Liver (tissue), 9 donors: ENCODE data around the gene SAMD4A. TPM values are rescaled to one million over a fixed set of nuclear protein-coding genes. Genes with fewer than 3 reads are reported as not detected.

Experiments used
- DNase-seq: peaks from one replicate; pipeline ENCODE4 v3.0.0-alpha.2; 2017; ENCODE audit warnings: low spot score
- H3K27ac ChIP-seq, 2 donors: one replicate each; pipeline ENCODE4 v1.7.0; 2013; ENCODE audit warnings: inconsistent platforms in 2 of 2, low read length in 2 of 2, control low read depth in 1 of 2, low read depth in 1 of 2, mild to moderate bottlenecking in 1 of 2
- H3K27me3 ChIP-seq, 4 donors: one replicate each; pipeline versions ENCODE4 v1.6.1 to v1.7.0; 2013; ENCODE audit warnings: low read length in 3 of 4, inconsistent platforms in 1 of 4, mild to moderate bottlenecking in 1 of 4, moderate library complexity in 1 of 4; ENCODE audit not compliant: control insufficient read depth in 4 of 4, insufficient read depth in 4 of 4
- H3K36me3 ChIP-seq, 4 donors: one replicate each; pipeline versions ENCODE4 v1.6.1 to v1.7.0; 2013; ENCODE audit warnings: low read length in 3 of 4, mild to moderate bottlenecking in 3 of 4, low read depth in 1 of 4, moderate library complexity in 1 of 4; ENCODE audit not compliant: control insufficient read depth in 4 of 4, insufficient read depth in 3 of 4
- H3K4me1 ChIP-seq, 4 donors: one replicate each; pipeline versions ENCODE4 v1.6.1 to v1.7.0; 2013; ENCODE audit warnings: low read length in 3 of 4, mild to moderate bottlenecking in 3 of 4, moderate library complexity in 1 of 4; ENCODE audit not compliant: control insufficient read depth in 4 of 4, insufficient read depth in 4 of 4
- H3K4me3 ChIP-seq, 3 donors: one replicate each; pipeline versions ENCODE4 v1.6.1 to v1.7.0; 2013; ENCODE audit warnings: low read length in 3 of 3, control low read depth in 1 of 3, low read depth in 1 of 3, mild to moderate bottlenecking in 1 of 3
- H3K9ac ChIP-seq, 2 donors: one replicate each; pipeline ENCODE4 v1.7.0; 2013; ENCODE audit warnings: low read length in 2 of 2, mild to moderate bottlenecking in 2 of 2, moderate library complexity in 2 of 2, control low read depth in 1 of 2, low read depth in 1 of 2
- H3K9me3 ChIP-seq, 4 donors: one replicate each; pipeline versions ENCODE4 v1.6.1 to v1.7.0; 2013; ENCODE audit warnings: low read length in 3 of 4; ENCODE audit not compliant: control insufficient read depth in 4 of 4
- CTCF ChIP-seq: fragments of 150-350 bp; IDR thresholded peaks from 2 replicates; pipeline ENCODE4 v1.5.1; 2017; ENCODE audit warnings: improper control_type of control experiment, low read depth, low read length; ENCODE audit not compliant: missing input control
- EGR1 ChIP-seq, 2 donors: IDR thresholded peaks; 2 replicates each; pipeline ENCODE4 v1.6.1; 2016 to 2018; ENCODE audit warnings: antibody characterized with exemption in 2 of 2, low read depth in 2 of 2
- FOXA1 ChIP-seq: IDR thresholded peaks from 2 replicates; pipeline ENCODE4 v1.6.1; 2016; ENCODE audit warnings: antibody characterized with exemption
- FOXA2 ChIP-seq: IDR thresholded peaks from 2 replicates; pipeline ENCODE4 v1.6.1; 2016; ENCODE audit warnings: antibody characterized with exemption
- GABPA ChIP-seq, 2 donors: IDR thresholded peaks in 1 of 2; conservative IDR thresholded peaks in 1 of 2; 2 replicates each; pipeline ENCODE4 v1.6.1; 2016; ENCODE audit warnings: antibody characterized with exemption in 2 of 2, mild to moderate bottlenecking in 1 of 2, moderate library complexity in 1 of 2
- HNF4A ChIP-seq, 2 donors: conservative IDR thresholded peaks; 2 replicates each; pipeline ENCODE4 v1.6.1; 2016; ENCODE audit warnings: antibody characterized with exemption in 2 of 2, mild to moderate bottlenecking in 2 of 2
- HNF4G ChIP-seq: IDR thresholded peaks from 2 replicates; pipeline ENCODE4 v1.6.1; 2016; ENCODE audit warnings: antibody characterized with exemption
- JUND ChIP-seq, 2 donors: IDR thresholded peaks; 2 replicates each; pipeline ENCODE4 v1.6.1; 2016; ENCODE audit warnings: antibody characterized with exemption in 2 of 2
- NR2F2 ChIP-seq: IDR thresholded peaks from 2 replicates; pipeline ENCODE4 v1.6.1; 2016; ENCODE audit warnings: antibody characterized with exemption
- REST ChIP-seq: IDR thresholded peaks from 2 replicates; pipeline ENCODE4 v1.6.1; 2016; ENCODE audit warnings: antibody characterized with exemption, mild to moderate bottlenecking
- RXRA ChIP-seq, 2 donors: IDR thresholded peaks; 2 replicates each; pipeline ENCODE4 v1.6.1; 2017 to 2018; ENCODE audit warnings: antibody characterized with exemption in 2 of 2, mild to moderate bottlenecking in 1 of 2
- SP1 ChIP-seq: IDR thresholded peaks from 2 replicates; pipeline ENCODE4 v1.6.1; 2018; ENCODE audit warnings: antibody characterized with exemption, mild to moderate bottlenecking
- TAF1 ChIP-seq: conservative IDR thresholded peaks from 2 replicates; pipeline ENCODE4 v1.6.1; 2016; ENCODE audit warnings: antibody characterized with exemption, mild to moderate bottlenecking
- YY1 ChIP-seq: IDR thresholded peaks from 2 replicates; pipeline ENCODE4 v1.6.1; 2016; ENCODE audit warnings: antibody characterized with exemption, mild to moderate bottlenecking
- ZBTB33 ChIP-seq: IDR thresholded peaks from 2 replicates; pipeline ENCODE4 v1.6.1; 2016; ENCODE audit warnings: antibody characterized with exemption
- WGBS: extraction: QIAGEN DNeasy Blood & Tissue Kit; methylation state at CpG from one replicate; pipeline ENCODE4 v1.1.7; 2013; 5-methylcytosine and 5-hydroxymethylcytosine counted together
- polyA plus RNA-seq, 2 donors: library from polyadenylated mRNA; stranded (reverse) in 1 of 2; unstranded in 1 of 2; fragments of 200-250 nt in 1 of 2; fragments of >200 nt in 1 of 2; fragmentation: Nextera tagmentation in 1 of 2; extraction: Ambion mirVana in 1 of 2; gene quantifications; one replicate each; pipeline versions ENCODE4 v1.2.1 to v1.2.3, GENCODE V29; 2013 to 2015
- total RNA-seq, 2 donors: library from RNA; depleted of rRNA; stranded (reverse); fragments of >200 nt; gene quantifications; one replicate each; pipeline ENCODE4 v1.2.3, GENCODE V29; 2014
- donor health status: healthy.
- donor health status: healthy.
- donor health status: healthy.
- donor health status: healthy.
- donor health status: healthy.

Gene SAMD4A
- total and polyA plus RNA-seq, 4 donors: 4.3 to 17.8 (median 8.1) TPM

- no peak for TF ChIP-seq RXRA (IDR thresholded peaks at IDR 0.05)
- no peak for TF ChIP-seq TAF1
- no peak for TF ChIP-seq REST
- no peak for TF ChIP-seq FOXA1
- Histone ChIP-seq H3K36me3 (peaks cover under 1 to 61% (median 36%) of the 10 kb centered on the region in 4 donors), H3K4me3 (no peak overlapping the region), H3K27ac (no peak overlapping the region), H3K9ac (no peak overlapping the region), H3K27me3 (no peaks in the 10 kb centered on the region), H3K9me3 (no peaks in the 10 kb centered on the region), H3K4me1 (peaks cover 4 to 11% (median 10%) of the 10 kb centered on the region in 4 donors)
- DNase-seq: no peak
- WGBS: 94% methylated on average over 3 of the region's 3 CpGs
These were observed 200.5 kb downstream of the SAMD4A start for GRCh38 chr14:54767450-54767849.

- no peak for TF ChIP-seq EGR1 (IDR thresholded peaks at IDR 0.05; ENCODE audit: low read depth in 2 of 2)
- TF ChIP-seq TAF1: no peak
- TF ChIP-seq SP1: no peak
- TF ChIP-seq GABPA (IDR thresholded peaks at IDR 0.05 in 1 of 2, conservative IDR thresholded peaks at IDR 0.05 in 1 of 2): no peak
- TF ChIP-seq HNF4G: no peak
- no peak for TF ChIP-seq RXRA (IDR thresholded peaks at IDR 0.05)
- no peak for TF ChIP-seq HNF4A (conservative IDR thresholded peaks at IDR 0.05)
- TF ChIP-seq FOXA1: no peak
- TF ChIP-seq FOXA2: no peak
- TF ChIP-seq NR2F2: no peak
- TF ChIP-seq REST: no peak
- TF ChIP-seq YY1: no peak
- TF ChIP-seq CTCF: no peak
- TF ChIP-seq ZBTB33: no peak
- no peak for TF ChIP-seq JUND (IDR thresholded peaks at IDR 0.05)
- Histone ChIP-seq H3K4me1 (peaks cover 4 to 16% (median 12%) of the 10 kb centered on the region in 4 donors), H3K9ac (no peak overlapping the region), H3K27me3 (no peaks in the 10 kb centered on the region), H3K9me3 (no peaks in the 10 kb centered on the region), H3K36me3 (peaks cover 0 to 58% (median 33%) of the 10 kb centered on the region in 4 donors), H3K27ac (no peak overlapping the region), H3K4me3 (no peak overlapping the region)
- 86% methylated on average over 9 of the region's 9 CpGs for WGBS
- no peak for DNase-seq
These were observed 201.7 kb downstream of the SAMD4A start for GRCh38 chr14:54768501-54769129.
